ENCODE results near the gene RAB41.

- TF ChIP-seq CTCF (conservative IDR thresholded peaks at IDR 0.05 in 1 of 2, IDR thresholded peaks at IDR 0.05 in 1 of 2; ENCODE audit: extremely low read depth in 1 of 2, insufficient read depth in 1 of 2, low read depth in 1 of 2, low read length in 2 of 2): no peak
- no peak for TF ChIP-seq EZH2 (IDR thresholded peaks at IDR 0.05; ENCODE audit: borderline replicate concordance, low read length)
Observed at GRCh38 chrX:70252491-70252890, 29.5 kb upstream of the RAB41 start.
